ENCODE measurements around the gene ETFBKMT.
"Not testable (repeated sequence)": the region's sequence is repeated elsewhere in the genome, so short reads cannot be mapped to it uniquely, and the experiment has no call there.

The ETFBKMT gene

GRCh38 chr12:31710021-31710818 lies 50.7 kb downstream of the ETFBKMT start:
- Histone ChIP-seq H3K4me3 (ENCODE audit: low read depth, low read length) (no peak overlapping the region), H3K4me1 (ENCODE audit: control insufficient read depth, insufficient read depth, low read length) (no peaks in the 10 kb centered on the region), H3K9me3 (ENCODE audit: control insufficient read depth, insufficient read depth, low read length) (no peaks in the 10 kb centered on the region), H3K9ac (ENCODE audit: low read depth, low read length) (no peak overlapping the region), H3K27me3 (ENCODE audit: control insufficient read depth, insufficient read depth, low read length) (no peaks in the 10 kb centered on the region), H3K36me3 (ENCODE audit: control insufficient read depth, insufficient read depth, low read length) (no peaks in the 10 kb centered on the region)

- Histone ChIP-seq H3K36me3 (ENCODE audit: control insufficient read depth, insufficient read depth, low read length) (no peaks in the 10 kb centered on the region), H3K9ac (ENCODE audit: low read depth, low read length) (no peak overlapping the region), H3K9me3 (ENCODE audit: control insufficient read depth, insufficient read depth, low read length) (no peaks in the 10 kb centered on the region), H3K4me1 (ENCODE audit: control insufficient read depth, insufficient read depth, low read length) (no peaks in the 10 kb centered on the region), H3K4me3 (ENCODE audit: low read depth, low read length) (no peak overlapping the region), H3K27me3 (ENCODE audit: control insufficient read depth, insufficient read depth, low read length) (no peaks in the 10 kb centered on the region)
These were observed 53.4 kb downstream of the ETFBKMT start for GRCh38 chr12:31712877-31713276.

- no peak overlapping the region for H3K4me3 ChIP-seq (ENCODE audit: low read depth, low read length)
- no peaks in the 10 kb centered on the region for H3K27me3 ChIP-seq (ENCODE audit: control insufficient read depth, insufficient read depth, low read length)
- no peaks in the 10 kb centered on the region for H3K4me1 ChIP-seq (ENCODE audit: control insufficient read depth, insufficient read depth, low read length)
- H3K9ac ChIP-seq (ENCODE audit: low read depth, low read length) = no peak overlapping the region
- H3K36me3 ChIP-seq (ENCODE audit: control insufficient read depth, insufficient read depth, low read length) = no peaks in the 10 kb centered on the region
- H3K9me3 ChIP-seq (ENCODE audit: control insufficient read depth, insufficient read depth, low read length) = no peaks in the 10 kb centered on the region
These were observed 55.2 kb downstream of the ETFBKMT start for GRCh38 chr12:31714406-31715271.

- H3K4me3 ChIP-seq (ENCODE audit: low read depth, low read length) = no peak overlapping the region
- no peaks in the 10 kb centered on the region for H3K27me3 ChIP-seq (ENCODE audit: control insufficient read depth, insufficient read depth, low read length)
- no peak overlapping the region for H3K9ac ChIP-seq (ENCODE audit: low read depth, low read length)
- no peaks in the 10 kb centered on the region for H3K9me3 ChIP-seq (ENCODE audit: control insufficient read depth, insufficient read depth, low read length)
- H3K4me1 ChIP-seq (ENCODE audit: control insufficient read depth, insufficient read depth, low read length) = no peaks in the 10 kb centered on the region
- H3K36me3 ChIP-seq (ENCODE audit: control insufficient read depth, insufficient read depth, low read length) = no peaks in the 10 kb centered on the region
These were observed 55.9 kb downstream of the ETFBKMT start for GRCh38 chr12:31715283-31715825.

- H3K9me3 ChIP-seq (ENCODE audit: control insufficient read depth, insufficient read depth, low read length); H3K36me3 ChIP-seq (ENCODE audit: control insufficient read depth, insufficient read depth, low read length); H3K9ac ChIP-seq (ENCODE audit: low read depth, low read length); H3K27me3 ChIP-seq (ENCODE audit: control insufficient read depth, insufficient read depth, low read length); H3K4me3 ChIP-seq (ENCODE audit: low read depth, low read length); H3K4me1 ChIP-seq (ENCODE audit: control insufficient read depth, insufficient read depth, low read length): not testable (repeated sequence)
These were observed 57.5 kb downstream of the ETFBKMT start for GRCh38 chr12:31716998-31717397.

- not testable (repeated sequence) for H3K36me3 ChIP-seq (ENCODE audit: control insufficient read depth, insufficient read depth, low read length); H3K9ac ChIP-seq (ENCODE audit: low read depth, low read length)
These were observed 59.2 kb downstream of the ETFBKMT start for GRCh38 chr12:31718542-31719198.

GRCh38 chr12:31722580-31722979 lies 63.1 kb downstream of the ETFBKMT start:
- Histone ChIP-seq H3K9me3 (ENCODE audit: control insufficient read depth, insufficient read depth, low read length) (no peaks in the 10 kb centered on the region), H3K9ac (ENCODE audit: low read depth, low read length) (no peak overlapping the region), H3K4me3 (ENCODE audit: low read depth, low read length) (no peak overlapping the region), H3K36me3 (ENCODE audit: control insufficient read depth, insufficient read depth, low read length) (no peaks in the 10 kb centered on the region), H3K4me1 (ENCODE audit: control insufficient read depth, insufficient read depth, low read length) (no peaks in the 10 kb centered on the region), H3K27me3 (ENCODE audit: control insufficient read depth, insufficient read depth, low read length) (no peaks in the 10 kb centered on the region)

More at GRCh38 chr12:31718542-31719198, 59.2 kb downstream of the ETFBKMT start:
- not testable (repeated sequence) for H3K4me1 ChIP-seq (ENCODE audit: control insufficient read depth, insufficient read depth, low read length); H3K9me3 ChIP-seq (ENCODE audit: control insufficient read depth, insufficient read depth, low read length); H3K27me3 ChIP-seq (ENCODE audit: control insufficient read depth, insufficient read depth, low read length)
- peak overlapping the region; percentile 18 for H3K4me3 ChIP-seq (ENCODE audit: low read depth, low read length)
